ENCODE measurements around the gene BRSK1.

GRCh38 chr19:55347442-55348009, 63.7 kb downstream of the BRSK1 start:
- no peak for TF ChIP-seq CTCF (IDR thresholded peaks at IDR 0.05)
- no peak for TF ChIP-seq POLR2A (IDR thresholded peaks at IDR 0.05)

Measured in vagina (tissue), 2 donors.